Erythroblast (primary cell): ENCODE measurements around the gene ABCA9.
"Not testable (repeated sequence)": the region's sequence is repeated elsewhere in the genome, so short reads cannot be mapped to it uniquely, and the experiment has no call there.

Experiments
- GATA1 ChIP-seq: IDR thresholded peaks from 2 replicates; pipeline ENCODE4 v1.6.1; 2011; ENCODE audit warnings: low read depth, mild to moderate bottlenecking, control low read depth, low read length, moderate library complexity
- POLR2A ChIP-seq: IDR thresholded peaks from 2 replicates; pipeline ENCODE4 v1.6.1; 2011; ENCODE audit warnings: mild to moderate bottlenecking, low read length

GRCh38 chr17:69073392-69073791 is 12.7 kb upstream of the ABCA9 start:
- not testable (repeated sequence) for TF ChIP-seq POLR2A, GATA1
